ENCODE results near the gene MLLT3.

Gene MLLT3

DNA sequence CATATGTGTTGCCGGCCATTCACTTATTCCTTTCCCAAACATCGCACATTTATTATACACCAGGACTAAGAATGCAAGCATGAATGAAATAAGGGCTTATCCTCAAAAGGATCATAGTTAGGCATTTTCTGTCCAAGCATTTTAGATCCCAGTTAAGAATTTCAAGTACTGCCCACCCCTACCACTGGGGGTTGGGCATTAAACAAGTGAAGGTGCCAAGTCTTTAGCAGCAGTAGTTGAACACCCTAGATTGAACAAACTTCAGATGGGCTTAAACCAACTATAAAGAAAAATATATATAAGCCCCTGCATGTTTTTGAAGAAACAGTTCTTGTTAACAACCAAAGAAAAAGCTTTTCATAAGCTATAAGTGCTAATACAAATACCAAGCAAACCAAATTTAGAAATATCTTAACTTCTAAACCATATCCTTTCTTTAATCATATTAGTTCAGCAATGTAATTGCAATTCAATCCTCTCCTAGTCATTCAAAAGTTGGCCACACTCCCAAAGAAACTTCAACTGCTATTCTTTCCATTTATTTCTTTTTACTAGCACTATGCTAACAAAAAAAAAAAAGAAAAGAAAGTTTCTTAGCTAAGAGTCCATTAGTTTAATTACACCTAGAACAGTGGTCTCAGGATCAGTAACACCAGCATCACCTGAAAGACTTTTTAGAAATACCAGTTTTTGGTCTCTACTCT lies 149.8 kb downstream of the MLLT3 start:
- no peak for DNase-seq

DNA sequence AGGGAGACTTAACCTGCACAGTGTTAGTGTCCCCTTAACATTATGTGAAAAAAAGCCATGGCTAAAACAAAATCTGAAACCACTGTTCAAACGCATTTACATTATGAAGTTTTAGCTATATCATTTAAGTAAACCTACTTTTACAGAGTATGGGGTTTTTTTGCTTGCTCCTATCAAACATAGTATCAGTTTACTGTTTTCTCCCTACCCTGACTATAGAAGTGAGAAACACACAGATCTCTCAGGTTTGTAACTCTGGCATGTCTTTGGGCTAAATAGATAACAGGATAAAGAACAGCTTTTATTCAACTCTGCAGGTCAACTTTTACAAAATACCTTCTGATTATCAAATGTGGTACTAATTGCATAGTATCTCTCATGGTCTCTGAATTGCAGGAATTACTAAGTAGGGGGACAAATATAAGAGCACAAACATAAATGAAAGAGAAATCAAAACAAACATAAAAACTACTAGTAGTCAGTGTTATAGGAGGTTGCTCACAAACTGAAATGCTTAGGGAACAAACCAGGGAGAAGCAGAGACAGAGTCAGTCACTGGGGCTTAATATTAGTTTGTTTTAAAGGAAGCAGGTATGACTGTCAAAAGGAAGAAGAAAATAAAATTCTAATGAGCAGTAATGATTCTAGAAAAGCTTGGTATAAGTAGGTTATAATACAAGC lies 155.8 kb downstream of the MLLT3 start:
- DNase-seq: no peak

GRCh38 chr9:20464242-20464641 lies 158.1 kb downstream of the MLLT3 start:
- no peak for DNase-seq

GRCh38 chr9:20463823-20464222 lies 158.5 kb downstream of the MLLT3 start:
- no peak for DNase-seq

DNA sequence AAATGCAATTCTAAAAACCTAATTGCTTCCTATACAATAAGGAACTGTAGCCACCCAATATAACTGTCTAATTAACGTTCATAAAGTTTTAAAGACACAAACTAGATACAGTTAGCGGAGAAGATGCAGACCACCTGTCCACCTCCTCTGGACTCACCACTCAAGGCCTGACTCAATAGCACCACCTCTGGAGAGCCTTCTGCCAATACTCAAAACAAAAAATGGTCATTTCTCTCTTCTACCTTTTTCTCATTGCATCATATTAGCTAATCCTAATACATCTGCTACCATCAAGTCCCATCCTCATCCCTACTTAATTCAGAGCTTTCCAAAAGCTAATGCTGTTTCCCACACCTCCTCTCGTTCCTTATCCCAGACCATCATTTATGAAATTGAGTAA lies 159.9 kb downstream of the MLLT3 start:
- DNase-seq: no peak

DNA sequence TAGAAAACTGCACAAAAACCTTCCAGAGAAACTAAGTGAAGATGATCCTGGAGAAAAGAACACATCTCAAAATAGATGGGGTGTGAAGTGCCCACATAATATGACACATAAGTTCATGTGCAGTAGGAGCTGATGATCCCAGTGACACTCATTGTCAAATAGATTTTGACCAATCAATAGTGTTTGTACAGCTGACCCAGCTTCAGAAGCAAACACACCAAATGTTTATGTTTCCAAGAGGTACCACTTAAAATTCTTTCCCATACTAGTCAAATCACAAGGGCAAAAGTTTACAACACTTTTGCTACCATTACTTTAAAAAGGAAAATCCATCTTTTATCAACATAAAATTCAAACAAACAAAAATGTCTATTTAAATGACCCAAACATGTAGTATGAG lies 175.0 kb downstream of the MLLT3 start:
- DNase-seq: no peak

- DNase-seq: no peak
These were observed 176.1 kb downstream of the MLLT3 start for GRCh38 chr9:20446248-20446647.

- DNase-seq: no peak
These were observed 179.6 kb downstream of the MLLT3 start for GRCh38 chr9:20442461-20443319.

DNA sequence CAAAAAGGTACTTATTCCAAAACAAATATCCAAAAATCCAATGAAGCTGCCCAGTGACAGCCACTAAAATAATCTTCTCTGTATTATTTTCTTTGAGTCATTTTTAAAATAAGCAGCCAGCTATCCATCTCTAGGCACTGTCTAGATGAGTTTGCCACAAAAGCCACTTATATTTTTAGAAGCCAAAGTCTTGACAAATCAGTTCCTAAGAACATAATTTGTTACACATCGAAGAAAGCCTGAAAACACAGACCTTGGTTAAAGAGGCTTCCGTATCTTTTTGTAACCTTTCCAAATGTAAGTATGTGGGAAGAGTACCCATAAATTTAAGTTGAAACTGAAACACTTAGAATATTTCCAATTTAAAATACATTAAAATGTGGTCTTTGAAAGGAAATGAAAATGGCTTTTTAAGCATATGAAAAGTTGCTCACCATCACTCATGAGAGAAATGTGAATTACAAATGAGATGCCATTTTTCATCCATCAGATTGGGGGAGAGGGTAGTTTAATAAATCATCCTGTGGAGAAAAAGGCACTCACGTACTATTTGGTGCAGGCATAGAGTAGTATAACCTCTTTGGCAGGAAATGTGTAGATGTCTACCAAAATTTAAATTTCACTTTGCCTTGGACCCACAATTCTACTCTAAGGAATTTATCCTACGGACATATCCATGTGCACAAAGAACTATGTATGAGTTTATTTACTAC lies 180.4 kb downstream of the MLLT3 start:
- no peak for DNase-seq

DNA sequence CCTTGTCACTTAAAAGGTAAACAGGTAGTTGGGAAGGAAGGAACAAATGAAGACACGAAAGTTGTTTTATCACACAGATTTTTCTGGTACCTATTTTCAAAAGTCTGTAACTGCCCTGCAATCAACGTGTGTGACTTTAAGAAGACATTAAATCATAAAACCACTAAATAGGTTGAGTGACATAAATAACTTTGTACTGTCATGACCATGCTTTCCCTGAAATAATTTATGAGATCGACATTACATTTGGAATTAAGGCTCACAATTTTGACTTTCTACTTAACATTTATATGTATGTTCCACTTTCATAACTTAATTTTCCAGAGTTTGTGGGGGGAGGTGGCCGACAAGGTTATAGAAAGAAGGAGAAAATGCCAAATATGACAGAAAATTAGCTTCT lies 181.1 kb downstream of the MLLT3 start:
- DNase-seq: no peak

GRCh38 chr9:20437476-20437875 lies 184.8 kb downstream of the MLLT3 start:
- no peak for DNase-seq

- no peak for DNase-seq
These were observed 185.7 kb downstream of the MLLT3 start for GRCh38 chr9:20436476-20437195.

DNA sequence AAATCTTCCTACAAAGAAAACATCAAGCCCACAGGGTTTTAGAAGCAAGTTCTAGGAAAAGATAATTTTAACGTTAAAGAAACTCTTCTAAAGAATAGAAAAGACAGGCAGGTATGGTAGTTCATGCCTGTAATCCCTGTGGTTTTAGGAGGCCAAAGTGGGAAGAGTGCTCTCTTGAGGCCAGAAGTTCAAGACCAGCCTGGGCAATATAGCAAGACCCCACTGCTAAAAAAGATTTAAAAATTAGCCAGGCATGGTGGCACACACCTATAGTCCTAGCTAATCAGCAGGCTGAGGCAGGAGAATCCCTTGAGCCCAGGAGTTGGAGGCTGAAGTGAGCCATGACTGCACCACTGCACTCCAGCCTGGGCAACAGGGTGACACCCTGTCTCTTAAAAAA lies 193.3 kb downstream of the MLLT3 start:
- DNase-seq: no peak

- DNase-seq: no peak
These were observed 194.9 kb downstream of the MLLT3 start for GRCh38 chr9:20427359-20427758.

DNA sequence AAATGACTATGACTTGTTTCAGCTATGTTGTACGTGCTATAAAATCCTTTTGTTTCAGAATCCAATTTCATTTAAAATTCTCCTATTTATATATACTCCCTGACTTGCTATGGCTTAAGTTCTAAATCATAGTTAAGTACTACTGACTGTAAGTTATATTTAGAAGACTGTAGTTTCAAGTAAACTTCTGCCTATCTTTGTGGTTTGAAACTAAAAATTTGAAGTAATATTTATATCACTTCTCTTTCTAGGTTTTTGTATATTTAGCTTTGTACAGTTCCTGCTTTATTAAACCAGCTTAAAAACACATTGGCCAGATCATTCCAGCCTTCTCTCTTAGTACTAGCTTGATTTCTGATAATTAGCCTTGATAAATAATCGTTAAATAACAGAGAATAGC lies 196.3 kb downstream of the MLLT3 start:
- DNase-seq: no peak

- DNase-seq: no peak
These were observed 202.8 kb downstream of the MLLT3 start for GRCh38 chr9:20419533-20419932.

- no peak for DNase-seq
These were observed 203.8 kb downstream of the MLLT3 start for GRCh38 chr9:20418485-20418884.

- no peak for DNase-seq
These were observed 204.8 kb downstream of the MLLT3 start for GRCh38 chr9:20417373-20418080.

DNA sequence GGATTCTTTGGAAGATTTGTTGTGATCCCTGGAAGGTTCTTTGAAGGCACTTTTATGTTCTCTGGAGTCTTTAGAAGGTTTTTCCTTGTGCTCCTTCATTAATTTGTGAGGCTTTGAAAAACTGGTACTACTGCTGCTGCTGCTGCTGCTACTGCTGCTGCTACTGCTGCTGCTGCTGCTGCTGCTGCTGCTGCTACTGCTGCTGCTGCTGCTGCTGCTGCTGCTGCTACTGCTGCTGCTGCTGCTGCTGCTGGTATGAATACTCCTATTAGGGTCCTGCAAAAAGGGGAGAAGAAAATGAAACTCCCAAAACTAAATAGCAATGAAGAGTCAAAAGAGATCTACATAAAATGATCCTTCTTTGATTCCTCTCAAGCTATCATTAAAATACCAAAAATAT lies 208.1 kb downstream of the MLLT3 start:
- no peak for DNase-seq

DNA sequence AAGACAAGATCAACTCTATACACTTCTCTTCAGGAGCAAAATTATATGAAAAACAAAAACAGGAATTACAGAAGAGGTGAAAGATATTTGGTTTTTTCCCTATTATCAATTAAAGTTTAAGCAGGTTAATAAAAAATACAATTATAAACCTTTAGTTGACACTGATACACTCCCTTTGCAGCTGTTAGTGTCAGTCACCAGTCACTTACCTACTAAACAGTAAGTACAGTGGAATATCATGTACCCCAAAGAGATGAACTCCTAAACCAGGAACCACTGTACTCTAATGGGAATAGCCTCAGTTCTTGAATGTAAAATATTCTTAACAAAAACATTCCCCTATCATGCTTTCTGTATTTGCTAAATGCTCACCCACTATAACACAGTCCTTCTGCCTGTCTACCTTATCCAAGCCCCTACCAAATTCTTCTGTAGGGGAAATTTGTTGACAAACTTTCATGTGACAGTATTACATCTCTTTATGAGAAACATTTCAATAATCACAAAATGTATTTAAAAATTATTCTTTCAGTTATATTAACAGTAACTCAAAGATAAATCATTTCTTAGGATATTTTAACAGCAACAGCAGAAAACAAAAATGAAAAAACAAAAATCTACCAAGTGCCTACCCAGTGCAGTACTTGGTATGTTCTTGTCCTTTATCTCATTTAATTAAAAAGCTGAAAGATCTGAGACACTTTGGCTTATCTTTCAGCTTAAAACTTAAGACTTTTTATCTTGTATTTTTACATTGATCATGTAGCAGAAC lies 212.8 kb downstream of the MLLT3 start:
- no peak for DNase-seq

DNA sequence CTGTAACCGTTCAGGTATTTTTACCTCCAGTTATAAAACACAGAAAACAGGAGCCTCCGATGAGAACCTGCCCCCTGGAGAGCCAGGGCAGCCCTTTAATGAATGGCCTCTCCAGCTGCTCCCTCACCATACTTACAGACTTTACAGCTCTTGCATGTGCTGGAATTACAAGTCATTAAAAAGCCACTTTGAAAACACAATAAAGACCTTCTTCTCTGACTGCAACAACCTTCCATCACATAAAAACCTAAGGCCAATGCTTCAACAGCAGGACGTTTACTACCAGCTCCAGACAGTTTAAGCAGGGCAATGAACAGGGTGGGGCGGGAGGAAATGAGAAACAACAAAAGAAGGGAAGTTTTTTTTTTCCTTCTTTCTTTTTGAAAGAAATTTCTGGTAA lies 213.8 kb downstream of the MLLT3 start:
- no peak for DNase-seq

Data from GF-D8 (cell line).